ENCODE measurements around the gene IGSF3. TPM values are rescaled to one million over a fixed set of nuclear protein-coding genes. Genes with fewer than 3 reads are reported as not detected.

Gene IGSF3
- polyA plus RNA-seq, 1 donor (not counting 4 experiments of a cell fraction or from before 2014, with no cell fraction given): 47.4 TPM

GRCh38 chr1:116567790-116568661 lies 99.5 kb downstream of the IGSF3 start:
- dilution Hi-C loops (cut with MboI; ENCODE audit: extremely low pct_ligation_motif_present, low sequenced_read_pairs): no loop called here
- Histone ChIP-seq H4K20me1 (ENCODE audit: control insufficient read depth, extremely low read depth, insufficient read depth, low read length) (peaks cover 2% of the 10 kb centered on the region), H3K4me2 (ENCODE audit: control insufficient read depth, extremely low read depth, insufficient read depth, low read depth, low read length) (no peak overlapping the region), H2AFZ (ENCODE audit: control insufficient read depth, low read length) (no peak overlapping the region), H3K9me3 (ENCODE audit: control insufficient read depth, low read depth, low read length) (peaks cover 2% of the 10 kb centered on the region), H3K27ac (ENCODE audit: control insufficient read depth, insufficient read depth, low read length) (no peak overlapping the region), H3K9me1 (ENCODE audit: control insufficient read depth, extremely low read depth, insufficient read depth, low read length) (no peaks in the 10 kb centered on the region), H3K9ac (ENCODE audit: control insufficient read depth, extremely low read depth, insufficient read depth, low read length) (no peak overlapping the region), H3K27me3 (ENCODE audit: control insufficient read depth, extremely low read depth, insufficient read depth, low read length) (no peaks in the 10 kb centered on the region), H3K4me3 (ENCODE audit: control insufficient read depth in 2 of 3, extremely low read depth in 1 of 3, insufficient read depth in 2 of 3, low read depth in 1 of 3, low read length in 3 of 3) (no peak overlapping the region), H3K4me1 (ENCODE audit: control insufficient read depth, extremely low read depth, insufficient read depth, low read length) (peaks cover 20% of the 10 kb centered on the region), H3K79me2 (ENCODE audit: control insufficient read depth, insufficient read depth, low read length) (peaks cover 41% of the 10 kb centered on the region), H3K36me3 (ENCODE audit: control insufficient read depth in 2 of 2, extremely low read depth in 1 of 2, insufficient read depth in 2 of 2, low read length in 2 of 2) (peaks cover 3 to 4% of the 10 kb centered on the region in 2 experiments)
- TF ChIP-seq EZH2 (IDR thresholded peaks at IDR 0.05; ENCODE audit: low read length) (no peak), CTCF (optimal IDR thresholded peaks at IDR 0.05 in 1 of 3, IDR thresholded peaks at IDR 0.05 in 1 of 3, conservative IDR thresholded peaks at IDR 0.05 in 1 of 3; ENCODE audit: extremely low read depth in 1 of 3, insufficient read depth in 2 of 3, low read length in 3 of 3) (no peak)
- FAIRE-seq (no peak), DNase-seq (ENCODE audit: low read depth, low spot score) (no peak)

- H3K9ac ChIP-seq (ENCODE audit: control insufficient read depth, extremely low read depth, insufficient read depth, low read length): no peak overlapping the region
- FAIRE-seq: no peak
- peaks cover 2% of the 10 kb centered on the region for H3K9me3 ChIP-seq (ENCODE audit: control insufficient read depth, low read depth, low read length)
- no peak overlapping the region for H3K27ac ChIP-seq (ENCODE audit: control insufficient read depth, insufficient read depth, low read length)
- peaks cover 2% of the 10 kb centered on the region for H4K20me1 ChIP-seq (ENCODE audit: control insufficient read depth, extremely low read depth, insufficient read depth, low read length)
- no peaks in the 10 kb centered on the region for H3K27me3 ChIP-seq (ENCODE audit: control insufficient read depth, extremely low read depth, insufficient read depth, low read length)
- no peak for DNase-seq (ENCODE audit: low read depth, low spot score)
- TF ChIP-seq CTCF (optimal IDR thresholded peaks at IDR 0.05 in 1 of 3, IDR thresholded peaks at IDR 0.05 in 1 of 3, conservative IDR thresholded peaks at IDR 0.05 in 1 of 3; ENCODE audit: extremely low read depth in 1 of 3, insufficient read depth in 2 of 3, low read length in 3 of 3) (no peak), EZH2 (IDR thresholded peaks at IDR 0.05; ENCODE audit: low read length) (no peak)
- H3K4me1 ChIP-seq (ENCODE audit: control insufficient read depth, extremely low read depth, insufficient read depth, low read length): peaks cover 14% of the 10 kb centered on the region
- H3K4me2 ChIP-seq (ENCODE audit: control insufficient read depth, extremely low read depth, insufficient read depth, low read depth, low read length): no peak overlapping the region
- H3K9me1 ChIP-seq (ENCODE audit: control insufficient read depth, extremely low read depth, insufficient read depth, low read length): no peaks in the 10 kb centered on the region
- H3K36me3 ChIP-seq (ENCODE audit: control insufficient read depth in 2 of 2, extremely low read depth in 1 of 2, insufficient read depth in 2 of 2, low read length in 2 of 2): peaks cover 3 to 4% of the 10 kb centered on the region in 2 experiments
- H3K79me2 ChIP-seq (ENCODE audit: control insufficient read depth, insufficient read depth, low read length): peaks cover 51% of the 10 kb centered on the region
- dilution Hi-C loops (cut with MboI; ENCODE audit: extremely low pct_ligation_motif_present, low sequenced_read_pairs): no loop called here
- no peak overlapping the region for H3K4me3 ChIP-seq (ENCODE audit: control insufficient read depth in 2 of 3, extremely low read depth in 1 of 3, insufficient read depth in 2 of 3, low read depth in 1 of 3, low read length in 3 of 3)
- H2AFZ ChIP-seq (ENCODE audit: control insufficient read depth, low read length): no peak overlapping the region
Measured at GRCh38 chr1:116565222-116565621, 102.3 kb downstream of the IGSF3 start.

Measured in keratinocyte (primary cell).